ENCODE data around the gene DCHS1. TPM values are rescaled to one million over a fixed set of nuclear protein-coding genes. Genes with fewer than 3 reads are reported as not detected.

The DCHS1 gene
- total and polyA plus RNA-seq, 2 of the 13 experiments (the other 11 are each of a cell fraction or from before 2014, with no cell fraction given), result under 0.01 to 0.03 TPM

DNA sequence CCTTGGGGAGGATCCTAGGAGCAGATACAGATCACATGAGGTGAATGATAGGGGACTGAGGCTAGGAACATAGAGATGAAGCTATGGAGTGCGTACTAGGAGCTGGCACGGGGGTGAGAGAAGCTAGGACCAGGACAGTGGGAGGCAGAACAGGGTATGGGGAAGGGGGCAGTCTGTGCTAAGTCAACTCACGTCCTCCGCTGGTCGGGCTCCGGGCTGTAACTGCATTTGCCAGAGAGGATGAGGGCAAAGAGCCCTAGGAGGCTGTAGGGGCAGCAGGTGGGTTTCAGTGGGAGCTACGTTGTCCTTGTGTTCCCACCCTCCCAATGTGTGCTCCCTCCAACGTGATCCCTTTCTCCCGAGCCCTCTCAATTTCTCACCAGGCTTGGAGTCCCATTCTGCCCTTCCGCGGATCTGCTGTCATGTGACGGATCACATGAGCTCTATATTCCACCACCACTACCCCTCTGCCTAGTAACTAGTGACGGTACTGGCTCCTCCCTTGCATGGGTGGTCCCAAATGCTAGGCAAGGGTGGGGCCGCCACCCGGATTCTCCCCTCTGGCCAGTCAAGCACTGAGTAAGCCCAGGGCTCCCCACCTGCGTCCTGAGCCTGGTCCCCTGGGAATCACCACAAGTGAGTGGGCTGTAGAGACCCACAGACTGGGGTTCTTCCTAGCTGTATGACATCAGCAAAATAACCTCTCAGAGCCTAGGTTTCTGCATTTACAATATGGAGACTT lies 36.4 kb downstream of the DCHS1 start, which contains the start of gene TPP1 (continued):
- TF ChIP-seq, protein P1, sequence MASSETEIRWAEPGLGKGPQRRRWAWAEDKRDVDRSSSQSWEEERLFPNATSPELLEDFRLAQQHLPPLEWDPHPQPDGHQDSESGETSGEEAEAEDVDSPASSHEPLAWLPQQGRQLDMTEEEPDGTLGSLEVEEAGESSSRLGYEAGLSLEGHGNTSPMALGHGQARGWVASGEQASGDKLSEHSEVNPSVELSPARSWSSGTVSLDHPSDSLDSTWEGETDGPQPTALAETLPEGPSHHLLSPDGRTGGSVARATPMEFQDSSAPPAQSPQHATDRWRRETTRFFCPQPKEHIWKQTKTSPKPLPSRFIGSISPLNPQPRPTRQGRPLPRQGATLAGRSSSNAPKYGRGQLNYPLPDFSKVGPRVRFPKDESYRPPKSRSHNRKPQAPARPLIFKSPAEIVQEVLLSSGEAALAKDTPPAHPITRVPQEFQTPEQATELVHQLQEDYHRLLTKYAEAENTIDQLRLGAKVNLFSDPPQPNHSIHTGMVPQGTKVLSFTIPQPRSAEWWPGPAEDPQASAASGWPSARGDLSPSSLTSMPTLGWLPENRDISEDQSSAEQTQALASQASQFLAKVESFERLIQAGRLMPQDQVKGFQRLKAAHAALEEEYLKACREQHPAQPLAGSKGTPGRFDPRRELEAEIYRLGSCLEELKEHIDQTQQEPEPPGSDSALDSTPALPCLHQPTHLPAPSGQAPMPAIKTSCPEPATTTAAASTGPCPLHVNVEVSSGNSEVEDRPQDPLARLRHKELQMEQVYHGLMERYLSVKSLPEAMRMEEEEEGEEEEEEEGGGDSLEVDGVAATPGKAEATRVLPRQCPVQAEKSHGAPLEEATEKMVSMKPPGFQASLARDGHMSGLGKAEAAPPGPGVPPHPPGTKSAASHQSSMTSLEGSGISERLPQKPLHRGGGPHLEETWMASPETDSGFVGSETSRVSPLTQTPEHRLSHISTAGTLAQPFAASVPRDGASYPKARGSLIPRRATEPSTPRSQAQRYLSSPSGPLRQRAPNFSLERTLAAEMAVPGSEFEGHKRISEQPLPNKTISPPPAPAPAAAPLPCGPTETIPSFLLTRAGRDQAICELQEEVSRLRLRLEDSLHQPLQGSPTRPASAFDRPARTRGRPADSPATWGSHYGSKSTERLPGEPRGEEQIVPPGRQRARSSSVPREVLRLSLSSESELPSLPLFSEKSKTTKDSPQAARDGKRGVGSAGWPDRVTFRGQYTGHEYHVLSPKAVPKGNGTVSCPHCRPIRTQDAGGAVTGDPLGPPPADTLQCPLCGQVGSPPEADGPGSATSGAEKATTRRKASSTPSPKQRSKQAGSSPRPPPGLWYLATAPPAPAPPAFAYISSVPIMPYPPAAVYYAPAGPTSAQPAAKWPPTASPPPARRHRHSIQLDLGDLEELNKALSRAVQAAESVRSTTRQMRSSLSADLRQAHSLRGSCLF (CRISPR knock-in tag; IDR thresholded peaks at IDR 0.05; ENCODE audit: borderline replicate concordance), result no peak
- TF ChIP-seq ZBTB7A (CRISPR knock-in tag; IDR thresholded peaks at IDR 0.05), result no peak
- peak; percentile 100 for TF ChIP-seq TBX3 (IDR thresholded peaks at IDR 0.05; ENCODE audit: borderline replicate concordance)
- 0 out of 2 replicates have a peak, but pooled peaks have one; percentile 29 for TF ChIP-seq RNF2 (conservative IDR thresholded peaks at IDR 0.05; ENCODE audit: low read depth)
- TF ChIP-seq MED1 (CRISPR knock-in tag; IDR thresholded peaks at IDR 0.05), result peak; percentile 45; the same call in 1 of the 2 replicates
- TF ChIP-seq, protein P2, sequence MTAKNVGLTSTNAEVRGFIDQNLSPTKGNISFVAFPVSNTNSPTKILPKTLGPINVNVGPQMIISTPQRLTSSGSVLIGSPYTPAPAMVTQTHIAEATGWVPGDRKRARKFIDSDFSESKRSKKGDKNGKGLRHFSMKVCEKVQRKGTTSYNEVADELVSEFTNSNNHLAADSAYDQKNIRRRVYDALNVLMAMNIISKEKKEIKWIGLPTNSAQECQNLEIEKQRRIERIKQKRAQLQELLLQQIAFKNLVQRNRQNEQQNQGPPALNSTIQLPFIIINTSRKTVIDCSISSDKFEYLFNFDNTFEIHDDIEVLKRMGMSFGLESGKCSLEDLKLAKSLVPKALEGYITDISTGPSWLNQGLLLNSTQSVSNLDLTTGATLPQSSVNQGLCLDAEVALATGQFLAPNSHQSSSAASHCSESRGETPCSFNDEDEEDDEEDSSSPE (CRISPR knock-in tag; IDR thresholded peaks at IDR 0.05), result peak; percentile 36; the same call in 1 of the 2 replicates
- TF ChIP-seq ZNF674 (CRISPR knock-in tag; IDR thresholded peaks at IDR 0.05; ENCODE audit: low read depth), result no peak
- peak; percentile 97 for TF ChIP-seq SAP130 (CRISPR knock-in tag; IDR thresholded peaks at IDR 0.05; ENCODE audit: low read depth)
- no peak for TF ChIP-seq ZNF850 (CRISPR knock-in tag; conservative IDR thresholded peaks at IDR 0.05)
- TF ChIP-seq, protein P3, sequence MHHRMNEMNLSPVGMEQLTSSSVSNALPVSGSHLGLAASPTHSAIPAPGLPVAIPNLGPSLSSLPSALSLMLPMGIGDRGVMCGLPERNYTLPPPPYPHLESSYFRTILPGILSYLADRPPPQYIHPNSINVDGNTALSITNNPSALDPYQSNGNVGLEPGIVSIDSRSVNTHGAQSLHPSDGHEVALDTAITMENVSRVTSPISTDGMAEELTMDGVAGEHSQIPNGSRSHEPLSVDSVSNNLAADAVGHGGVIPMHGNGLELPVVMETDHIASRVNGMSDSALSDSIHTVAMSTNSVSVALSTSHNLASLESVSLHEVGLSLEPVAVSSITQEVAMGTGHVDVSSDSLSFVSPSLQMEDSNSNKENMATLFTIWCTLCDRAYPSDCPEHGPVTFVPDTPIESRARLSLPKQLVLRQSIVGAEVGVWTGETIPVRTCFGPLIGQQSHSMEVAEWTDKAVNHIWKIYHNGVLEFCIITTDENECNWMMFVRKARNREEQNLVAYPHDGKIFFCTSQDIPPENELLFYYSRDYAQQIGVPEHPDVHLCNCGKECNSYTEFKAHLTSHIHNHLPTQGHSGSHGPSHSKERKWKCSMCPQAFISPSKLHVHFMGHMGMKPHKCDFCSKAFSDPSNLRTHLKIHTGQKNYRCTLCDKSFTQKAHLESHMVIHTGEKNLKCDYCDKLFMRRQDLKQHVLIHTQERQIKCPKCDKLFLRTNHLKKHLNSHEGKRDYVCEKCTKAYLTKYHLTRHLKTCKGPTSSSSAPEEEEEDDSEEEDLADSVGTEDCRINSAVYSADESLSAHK (CRISPR knock-in tag; IDR thresholded peaks at IDR 0.05; ENCODE audit: borderline replicate concordance), result no peak
- TF ChIP-seq TCF7L2 (IDR thresholded peaks at IDR 0.05; ENCODE audit: low read depth, low read length), result no peak
- TF ChIP-seq, protein P4, sequence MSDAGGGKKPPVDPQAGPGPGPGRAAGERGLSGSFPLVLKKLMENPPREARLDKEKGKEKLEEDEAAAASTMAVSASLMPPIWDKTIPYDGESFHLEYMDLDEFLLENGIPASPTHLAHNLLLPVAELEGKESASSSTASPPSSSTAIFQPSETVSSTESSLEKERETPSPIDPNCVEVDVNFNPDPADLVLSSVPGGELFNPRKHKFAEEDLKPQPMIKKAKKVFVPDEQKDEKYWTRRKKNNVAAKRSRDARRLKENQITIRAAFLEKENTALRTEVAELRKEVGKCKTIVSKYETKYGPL (CRISPR knock-in tag; IDR thresholded peaks at IDR 0.05), result no peak
- TF ChIP-seq ZNF781 (CRISPR knock-in tag; IDR thresholded peaks at IDR 0.05; ENCODE audit: borderline replicate concordance, not compliant biosample characterization), result no peak
- TF ChIP-seq ZBTB7B (CRISPR knock-in tag; IDR thresholded peaks at IDR 0.05), result peak; percentile 51; the same call in 1 of the 2 replicates
- peak; percentile 59 for TF ChIP-seq NFYB (CRISPR knock-in tag; IDR thresholded peaks at IDR 0.05)
- TF ChIP-seq ZNF232 (CRISPR knock-in tag; IDR thresholded peaks at IDR 0.05; ENCODE audit: borderline replicate concordance), result no peak
- no peak for TF ChIP-seq ZNF879 (CRISPR knock-in tag; IDR thresholded peaks at IDR 0.05)
- 0 out of 2 replicates have a peak, but pooled peaks have one; percentile 52 for TF ChIP-seq KMT2B (CRISPR knock-in tag; IDR thresholded peaks at IDR 0.05)
- TF ChIP-seq ZNF839 (CRISPR knock-in tag; IDR thresholded peaks at IDR 0.05; ENCODE audit: borderline replicate concordance), result no peak
- no peak for TF ChIP-seq ZNF616 (CRISPR knock-in tag; IDR thresholded peaks at IDR 0.05; ENCODE audit: low read depth)
- no peak for TF ChIP-seq MED8 (CRISPR knock-in tag; IDR thresholded peaks at IDR 0.05; ENCODE audit: insufficient replicate concordance)
